Mammary epithelial cell (primary cell): Measurements from ENCODE around the gene ADPRH.

ENCODE experiments used
- EZH2 ChIP-seq: IDR thresholded peaks from 2 replicates; pipeline ENCODE4 v1.6.1; 2012; ENCODE audit warnings: low read length, inconsistent platforms, borderline replicate concordance
- TF ChIP-seq, protein P1 (sequence below), 2 donors: IDR thresholded peaks in 1 of 2; conservative IDR thresholded peaks in 1 of 2; 2 replicates each; pipeline ENCODE4 v1.5.1; 2011 to 2012; ENCODE audit warnings: inconsistent platforms in 2 of 2, low read length in 2 of 2, mild to moderate bottlenecking in 2 of 2, control low read depth in 1 of 2, low read depth in 1 of 2; ENCODE audit not compliant: insufficient read depth in 1 of 2; ENCODE audit errors: extremely low read depth in 1 of 2

DNA sequence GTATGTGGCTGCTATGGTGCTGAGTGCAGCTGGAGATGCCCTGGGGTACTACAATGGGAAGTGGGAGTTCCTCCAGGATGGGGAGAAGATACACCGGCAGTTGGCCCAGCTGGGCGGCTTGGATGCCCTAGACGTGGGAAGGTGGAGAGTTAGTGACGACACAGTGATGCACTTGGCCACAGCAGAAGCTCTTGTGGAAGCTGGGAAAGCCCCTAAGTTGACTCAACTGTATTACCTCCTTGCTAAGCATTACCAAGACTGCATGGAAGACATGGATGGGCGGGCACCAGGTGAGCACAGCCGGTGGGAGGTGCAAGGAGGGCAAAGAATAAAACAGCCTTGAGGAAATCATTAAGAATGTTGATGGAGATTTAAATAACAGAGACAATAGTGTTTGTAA is 2.9 kb downstream of the ADPRH start:
- TF ChIP-seq, protein P1, sequence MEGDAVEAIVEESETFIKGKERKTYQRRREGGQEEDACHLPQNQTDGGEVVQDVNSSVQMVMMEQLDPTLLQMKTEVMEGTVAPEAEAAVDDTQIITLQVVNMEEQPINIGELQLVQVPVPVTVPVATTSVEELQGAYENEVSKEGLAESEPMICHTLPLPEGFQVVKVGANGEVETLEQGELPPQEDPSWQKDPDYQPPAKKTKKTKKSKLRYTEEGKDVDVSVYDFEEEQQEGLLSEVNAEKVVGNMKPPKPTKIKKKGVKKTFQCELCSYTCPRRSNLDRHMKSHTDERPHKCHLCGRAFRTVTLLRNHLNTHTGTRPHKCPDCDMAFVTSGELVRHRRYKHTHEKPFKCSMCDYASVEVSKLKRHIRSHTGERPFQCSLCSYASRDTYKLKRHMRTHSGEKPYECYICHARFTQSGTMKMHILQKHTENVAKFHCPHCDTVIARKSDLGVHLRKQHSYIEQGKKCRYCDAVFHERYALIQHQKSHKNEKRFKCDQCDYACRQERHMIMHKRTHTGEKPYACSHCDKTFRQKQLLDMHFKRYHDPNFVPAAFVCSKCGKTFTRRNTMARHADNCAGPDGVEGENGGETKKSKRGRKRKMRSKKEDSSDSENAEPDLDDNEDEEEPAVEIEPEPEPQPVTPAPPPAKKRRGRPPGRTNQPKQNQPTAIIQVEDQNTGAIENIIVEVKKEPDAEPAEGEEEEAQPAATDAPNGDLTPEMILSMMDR (conservative IDR thresholded peaks at IDR 0.05 in 1 of 2, IDR thresholded peaks at IDR 0.05 in 1 of 2; ENCODE audit: extremely low read depth in 1 of 2, insufficient read depth in 1 of 2, low read depth in 1 of 2, low read length in 2 of 2) = no peak
- no peak for TF ChIP-seq EZH2
